ENCODE data around the gene MFF. TPM values are rescaled to one million over a fixed set of nuclear protein-coding genes. Genes with fewer than 3 reads are reported as not detected.
A peak's percentile ranks its signal among the peaks of the same experiment; 100 is the strongest.

Gene MFF
- total RNA-seq (10 to 100 TPM; 29.8 to 47.9 (median 38.0) TPM), polyA plus RNA-seq (10 to 100 TPM; 46.1 to 71.7 TPM)

- Histone ChIP-seq H3K4me3 (peak within 1 kb of the TSS; percentile 88 to 97 (median 91)), H3K4me1 (peaks cover 0 to 17% (median 12%) of the 10 kb centered on the region in 3 donors), H3K36me3 (no peaks in the 10 kb centered on the region), H3K27ac (peak within 1 kb of the TSS; percentile 92 to 96 (median 94)), H3K27me3 (no peaks in the 10 kb centered on the region), H3K9me3 (no peaks in the 10 kb centered on the region)
- FAIRE-seq: no peak
- peak; percentile 90 to 96 (median 94) for DNase-seq
- WGBS, 2 donors: 1 to 8% methylated on average over 60 to 67 of the region's 67 CpGs
- intact Hi-C loops (cut with DNase I): no loop called here
- TF ChIP-seq CTCF (IDR thresholded peaks at IDR 0.05): no peak
- ATAC-seq: peak; percentile 98 to 100 (median 99)
These were observed at the start of gene MFF for GRCh38 chr2:227324995-227325838. Gene MFF, plus strand, starts transcription at chr2:227325251. Its CDS starts 5,415 bp downstream, at chr2:227330666.

- H3K27me3 ChIP-seq: no peaks in the 10 kb centered on the region
- no peak for ATAC-seq
- FAIRE-seq: no peak
- TF ChIP-seq CTCF (IDR thresholded peaks at IDR 0.05): no peak
- no peaks in the 10 kb centered on the region for H3K9me3 ChIP-seq
- no peak overlapping the region for H3K27ac ChIP-seq
- intact Hi-C loops (cut with DNase I): no loop called here
- H3K4me3 ChIP-seq: no peak overlapping the region
- no peak for DNase-seq
- peaks cover 0 to 2% (median 0%) of the 10 kb centered on the region in 3 donors for H3K4me1 ChIP-seq
- H3K36me3 ChIP-seq: no peaks in the 10 kb centered on the region
These were observed 44.2 kb upstream of the MFF start for GRCh38 chr2:227280895-227281294.

GRCh38 chr2:227285741-227286236, 39.3 kb upstream of the MFF start:
- intact Hi-C loops (cut with DNase I): no loop called here
- no peak for FAIRE-seq
- Histone ChIP-seq H3K27ac (no peak overlapping the region), H3K4me1 (peaks cover 0 to 2% (median 0%) of the 10 kb centered on the region in 3 donors), H3K4me3 (no peak overlapping the region), H3K9me3 (no peaks in the 10 kb centered on the region), H3K27me3 (no peaks in the 10 kb centered on the region), H3K36me3 (no peaks in the 10 kb centered on the region)
- DNase-seq: no peak
- no peak for TF ChIP-seq CTCF (IDR thresholded peaks at IDR 0.05)
- no peak for ATAC-seq
- 91 to 94% methylated on average over 6 of the region's 6 CpGs for WGBS, 2 donors

GRCh38 chr2:227287771-227288170, 37.3 kb upstream of the MFF start:
- no peak for FAIRE-seq

More at GRCh38 chr2:227287771-227288170, 37.3 kb upstream of the MFF start:
- H3K36me3 ChIP-seq: no peaks in the 10 kb centered on the region
- no peak for TF ChIP-seq CTCF (IDR thresholded peaks at IDR 0.05)
- no peaks in the 10 kb centered on the region for H3K27me3 ChIP-seq
- no peak for ATAC-seq
- H3K4me3 ChIP-seq: no peak overlapping the region
- no peak for DNase-seq
- WGBS, 2 donors: 92 to 93% methylated on average over 5 of the region's 5 CpGs
- intact Hi-C loops (cut with DNase I): no loop called here
- H3K9me3 ChIP-seq: no peaks in the 10 kb centered on the region
- no peak overlapping the region for H3K27ac ChIP-seq
- H3K4me1 ChIP-seq: peaks cover 2 to 4% (median 4%) of the 10 kb centered on the region in 3 donors

All from pancreas (tissue), 10 donors.